Astrocyte of the cerebellum (primary cell): ENCODE data around the gene SCN11A.
"Not testable (repeated sequence)": the region's sequence is repeated elsewhere in the genome, so short reads cannot be mapped to it uniquely, and the experiment has no call there.

Experiments
- DNase-seq: peaks from one replicate; pipeline ENCODE4 v3.0.0-alpha.2; 2011; ENCODE audit warnings: low read depth
- H3K4me3 ChIP-seq: 2 replicates; pipeline ENCODE4 v1.5.1; 2011; ENCODE audit warnings: mild to moderate bottlenecking, low read depth, low read length, moderate library complexity
- in situ Hi-C: cut with HindIII; loops from 2 replicates; pipeline ENCODE4 v1.10.0; 2017; ENCODE audit warnings: low sequenced_read_pairs
- TF ChIP-seq, protein P1 (sequence below): IDR thresholded peaks from 2 replicates; pipeline ENCODE4 v1.5.1; 2012; ENCODE audit warnings: low read length, low read depth, moderate library complexity, mild to moderate bottlenecking; ENCODE audit errors: missing control alignments

SCN11A gene

DNA sequence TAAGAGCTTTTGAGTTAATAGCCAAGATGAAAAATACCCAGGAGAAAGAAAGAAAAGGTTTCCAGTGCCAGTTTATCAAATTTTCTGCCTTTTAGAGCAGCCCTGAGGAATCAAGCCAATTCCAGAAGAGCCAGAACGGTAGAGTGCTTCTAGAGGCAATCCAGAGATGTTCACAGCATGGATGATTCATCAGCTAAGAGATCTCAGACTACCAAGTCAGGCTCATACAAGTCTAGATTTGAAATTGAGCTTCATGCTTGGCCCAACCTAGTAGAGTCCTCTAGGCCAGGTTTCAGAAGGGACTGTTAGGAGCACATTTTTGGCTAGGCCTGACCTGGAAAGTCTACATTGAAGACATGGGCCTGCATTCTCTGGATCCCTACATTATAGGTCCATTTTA, 15.5 kb upstream of the SCN11A start:
- in situ Hi-C loops, result loop anchor here (5.0 kb wide), 1 partner anchor 100 kb away; no protein-coding TSS in a partner anchor
- TF ChIP-seq, protein P1, sequence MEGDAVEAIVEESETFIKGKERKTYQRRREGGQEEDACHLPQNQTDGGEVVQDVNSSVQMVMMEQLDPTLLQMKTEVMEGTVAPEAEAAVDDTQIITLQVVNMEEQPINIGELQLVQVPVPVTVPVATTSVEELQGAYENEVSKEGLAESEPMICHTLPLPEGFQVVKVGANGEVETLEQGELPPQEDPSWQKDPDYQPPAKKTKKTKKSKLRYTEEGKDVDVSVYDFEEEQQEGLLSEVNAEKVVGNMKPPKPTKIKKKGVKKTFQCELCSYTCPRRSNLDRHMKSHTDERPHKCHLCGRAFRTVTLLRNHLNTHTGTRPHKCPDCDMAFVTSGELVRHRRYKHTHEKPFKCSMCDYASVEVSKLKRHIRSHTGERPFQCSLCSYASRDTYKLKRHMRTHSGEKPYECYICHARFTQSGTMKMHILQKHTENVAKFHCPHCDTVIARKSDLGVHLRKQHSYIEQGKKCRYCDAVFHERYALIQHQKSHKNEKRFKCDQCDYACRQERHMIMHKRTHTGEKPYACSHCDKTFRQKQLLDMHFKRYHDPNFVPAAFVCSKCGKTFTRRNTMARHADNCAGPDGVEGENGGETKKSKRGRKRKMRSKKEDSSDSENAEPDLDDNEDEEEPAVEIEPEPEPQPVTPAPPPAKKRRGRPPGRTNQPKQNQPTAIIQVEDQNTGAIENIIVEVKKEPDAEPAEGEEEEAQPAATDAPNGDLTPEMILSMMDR, result no peak

DNA sequence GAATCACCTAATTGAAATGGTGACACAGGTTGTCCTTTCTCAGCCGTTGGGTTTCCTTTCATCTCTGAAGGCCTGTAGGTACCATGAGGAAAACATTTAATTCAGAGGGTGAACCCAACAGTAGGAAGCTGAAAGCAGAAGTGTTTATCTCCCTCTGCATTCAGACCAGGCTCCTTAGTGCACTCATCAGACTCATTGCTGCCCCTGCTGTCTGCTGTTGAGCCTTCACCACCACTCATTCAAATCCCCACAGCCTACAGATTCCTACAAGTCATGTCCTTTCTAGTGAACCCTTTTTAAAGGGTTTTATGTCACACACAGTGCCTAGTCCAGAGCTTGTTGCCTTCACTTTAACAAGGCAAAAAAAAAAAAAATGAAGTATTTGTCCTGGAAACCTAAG, 13.5 kb upstream of the SCN11A start:
- in situ Hi-C loops, result loop anchor here (5.0 kb wide), 1 partner anchor 102 kb away; no protein-coding TSS in a partner anchor
- TF ChIP-seq, protein P1, result peak; percentile 74
- DNase-seq, result peak; percentile 37
- H3K4me3 ChIP-seq, result no peak overlapping the region

More for the DNA sequence above, 15.5 kb upstream of the SCN11A start:
- H3K4me3 ChIP-seq, result no peak overlapping the region
- no peak for DNase-seq

DNA sequence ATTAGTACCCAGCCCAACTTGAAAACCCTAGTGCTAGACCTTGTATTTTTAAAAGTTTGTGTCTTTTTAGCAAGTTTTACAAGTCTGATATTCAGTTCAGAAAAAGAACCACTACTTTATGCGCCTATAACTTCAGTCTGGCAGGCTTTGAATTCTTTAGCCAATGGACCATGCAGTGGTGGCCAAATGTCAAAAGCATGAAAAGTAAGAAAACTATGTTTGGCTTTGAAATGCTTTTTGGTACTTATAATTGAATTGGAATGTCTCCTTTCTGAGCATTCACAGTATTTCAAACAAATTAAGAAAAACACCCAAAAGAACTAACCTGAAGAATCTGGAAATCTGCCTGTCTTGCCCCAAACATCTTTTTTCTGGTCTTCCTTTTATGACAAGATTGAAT, 12.9 kb upstream of the SCN11A start:
- no peak overlapping the region for H3K4me3 ChIP-seq
- in situ Hi-C loops, result loop anchor here (5.0 kb wide), 1 partner anchor 103 kb away; no protein-coding TSS in a partner anchor
- peak; percentile 74 for DNase-seq
- TF ChIP-seq, protein P1, result no peak

DNA sequence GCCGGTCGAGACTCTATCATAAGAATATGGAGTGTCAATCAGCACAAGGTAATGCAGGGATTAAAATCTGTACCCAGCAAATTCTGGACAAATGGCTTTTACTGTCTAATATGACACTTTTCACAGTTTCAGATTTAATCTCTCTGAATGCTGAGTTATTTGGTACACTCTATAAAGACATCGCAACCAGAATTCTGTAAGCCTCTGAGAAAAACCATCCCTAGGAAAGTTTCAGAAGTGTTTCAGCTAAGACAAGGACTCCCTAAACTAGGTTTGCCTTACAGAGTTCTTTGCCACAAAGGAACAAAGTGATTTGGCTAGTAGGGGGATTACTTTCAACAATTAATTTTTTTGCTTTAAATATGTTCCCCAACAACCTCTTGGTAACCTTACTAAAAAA, 11.4 kb upstream of the SCN11A start:
- H3K4me3 ChIP-seq, result no peak overlapping the region
- in situ Hi-C loops, result no loop called here
- no peak for DNase-seq
- TF ChIP-seq, protein P1, result no peak

DNA sequence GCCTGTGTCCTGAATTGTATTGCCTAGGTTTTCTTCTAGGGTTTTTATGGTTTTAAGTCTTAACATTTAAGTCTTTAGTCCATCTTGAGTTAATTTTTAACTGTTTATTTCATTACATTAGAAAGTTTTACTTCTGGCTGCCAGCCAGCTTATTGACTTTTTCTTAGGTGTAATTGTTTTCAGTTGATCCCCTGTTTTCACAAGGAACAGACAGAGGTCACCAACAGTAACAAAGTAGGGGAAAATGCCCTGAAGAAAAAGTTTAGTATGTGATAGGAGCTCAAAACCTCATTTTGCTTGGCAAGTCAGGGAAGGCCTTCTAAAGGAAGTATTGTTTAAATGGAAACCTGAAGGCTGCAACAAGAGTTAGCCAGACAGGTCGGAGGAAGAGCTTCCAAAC, 10.4 kb upstream of the SCN11A start:
- in situ Hi-C loops, result no loop called here
- TF ChIP-seq, protein P1, result no peak
- no peak overlapping the region for H3K4me3 ChIP-seq
- no peak for DNase-seq

DNA sequence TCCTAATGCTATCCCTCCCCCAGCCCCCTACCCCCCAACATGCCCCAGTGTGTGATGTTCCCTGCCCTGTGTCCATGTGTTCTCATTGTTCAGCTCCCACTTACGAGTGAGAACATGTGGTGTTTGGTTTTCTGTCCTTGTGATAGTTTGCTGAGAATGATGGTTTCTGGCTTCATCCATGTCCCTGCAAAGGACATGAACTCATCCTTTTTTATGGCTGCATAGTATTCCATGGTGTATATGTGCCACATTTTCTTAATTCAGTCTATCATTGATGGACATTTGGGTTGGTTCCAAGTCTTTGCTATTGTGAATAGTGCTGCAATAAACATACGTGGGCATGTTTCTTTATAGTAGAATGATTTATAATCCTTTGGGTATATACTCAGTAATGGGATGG, 9.5 kb upstream of the SCN11A start:
- H3K4me3 ChIP-seq, in situ Hi-C loops, DNase-seq: not testable (repeated sequence)

DNA sequence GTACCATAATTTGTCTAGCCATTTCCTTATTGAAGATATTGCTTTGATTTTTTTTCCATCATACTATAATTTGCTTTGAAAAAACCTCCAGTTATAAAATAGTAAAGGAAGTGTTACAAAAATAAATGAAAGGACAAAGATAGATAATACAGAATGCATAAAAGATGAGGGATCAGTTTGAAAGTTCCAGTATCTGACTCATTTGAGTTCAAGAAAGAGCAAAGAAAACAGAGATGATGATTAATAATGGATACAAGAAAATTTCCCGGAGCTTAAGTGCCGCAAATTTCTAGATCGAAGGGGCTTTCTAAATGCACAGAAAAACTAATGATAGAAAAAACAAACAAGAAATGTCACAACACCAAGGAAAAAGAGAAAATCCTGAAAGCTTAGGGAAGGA, 4.4 kb upstream of the SCN11A start:
- in situ Hi-C loops, result no loop called here
- no peak for DNase-seq
- TF ChIP-seq, protein P1, result no peak
- no peak overlapping the region for H3K4me3 ChIP-seq
